HCT116 (cell line): Measurements from ENCODE around the gene MPZL2. TPM values are rescaled to one million over a fixed set of nuclear protein-coding genes. Genes with fewer than 3 reads are reported as not detected.

ENCODE experiments used
- ATAC-seq: fragments of 200-7000 bp; cut with Tn5 transposase; 2 replicates; pipeline ENCODE4 v1.9.1; 2020; ENCODE audit warnings: mild to moderate bottlenecking, moderate library complexity
- BruUV-seq: library from RNA; stranded (reverse); fragments of 400-500 nt; replicated peaks from 2 replicates; lab custom pipeline; 2021; lab: Mats Ljungman, UMichigan
- CTCF ChIA-PET: fragments of 300-600 bp; sonication (Branson Sonifier 250); formaldehyde crosslinking; loops from one replicate; lab custom pipeline; 2021; ENCODE audit warnings: antibody characterized with exemption; lab: Charles Lee
- POLR2A ChIA-PET: fragments of 300-600, 350-600 bp; sonication (Branson Sonifier 250); formaldehyde crosslinking; loops from one replicate; lab custom pipeline; 2021; ENCODE audit warnings: antibody characterized with exemption; lab: Charles Lee
- RAD21 ChIA-PET, 2 experiments: fragments of 300-600 bp; sonication (Branson Sonifier 250); formaldehyde crosslinking; loops; one replicate each; lab custom pipeline; 2023; ENCODE audit warnings: low total read pairs in 2 of 2; ENCODE audit not compliant: uncharacterized antibody in 2 of 2, unreplicated experiment in 2 of 2, low non-redundant PET in 1 of 2; lab: Charles Lee
- DNase-seq: peaks from one replicate; pipeline ENCODE4 v3.0.0-alpha.2; 2010; ENCODE audit warnings: low read depth, low spot score
- H2AFZ ChIP-seq: fragments of 200-600 bp; shearing (Covaris generic), sonication (generic); 2 replicates; pipeline ENCODE4 v1.6.1; 2017; ENCODE audit warnings: low read depth, mixed run types, mixed read lengths, antibody characterized with exemption, low read length; ENCODE audit not compliant: poor library complexity, severe bottlenecking
- H3K27ac ChIP-seq: 2 replicates; pipeline ENCODE4 v1.5.1; 2012; ENCODE audit warnings: low read depth, low read length
- H3K27me3 ChIP-seq: fragments of 200-600 bp; sonication (generic); 2 replicates; pipeline ENCODE4 v1.6.1; 2016; ENCODE audit warnings: mixed run types, low read length, mixed read lengths; ENCODE audit not compliant: insufficient read depth
- H3K36me3 ChIP-seq, 2 experiments: fragments of 200-500 bp in 1 of 2; fragments of 200-600 bp in 1 of 2; sonication (Bioruptor generic) in 1 of 2; sonication (generic) in 1 of 2; 2 replicates each; pipeline versions ENCODE4 v1.5.1 to v1.6.1; 2014 to 2016; ENCODE audit warnings: low read length in 2 of 2, inconsistent platforms in 1 of 2, mixed read lengths in 1 of 2, mixed run types in 1 of 2; ENCODE audit not compliant: insufficient read depth in 2 of 2, control insufficient read depth in 1 of 2
- H3K4me1 ChIP-seq, 2 experiments: fragments of 200-600 bp in 1 of 2; sonication (generic) in 1 of 2; 2 replicates each; pipeline versions ENCODE4 v1.5.1 to v1.6.1; 2012 to 2017; ENCODE audit warnings: low read length in 2 of 2, inconsistent platforms in 1 of 2, mild to moderate bottlenecking in 1 of 2, mixed read lengths in 1 of 2, mixed run types in 1 of 2, moderate library complexity in 1 of 2; ENCODE audit not compliant: insufficient read depth in 2 of 2, control insufficient read depth in 1 of 2
- H3K4me2 ChIP-seq: fragments of 200-600 bp; sonication (generic); 2 replicates; pipeline ENCODE4 v1.6.1; 2017; ENCODE audit warnings: mixed run types, low read length, mixed read lengths
- H3K4me3 ChIP-seq, 2 experiments: fragments of 200-600 bp in 1 of 2; sonication (generic) in 1 of 2; replicated peaks in 1 of 2; 2 replicates each; pipeline ENCODE4 v1.5.1; 2011 to 2016; ENCODE audit warnings: low read length in 2 of 2, control low read depth in 1 of 2, low read depth in 1 of 2, mild to moderate bottlenecking in 1 of 2, mixed read lengths in 1 of 2, mixed run types in 1 of 2
- H3K79me2 ChIP-seq: fragments of 200-600 bp; sonication (generic); 2 replicates; pipeline ENCODE4 v1.6.1; 2017; ENCODE audit warnings: mild to moderate bottlenecking, mixed run types, low read length, moderate library complexity, mixed read lengths; ENCODE audit not compliant: insufficient read depth
- H3K9ac ChIP-seq: fragments of 200-600 bp; sonication (generic); 2 replicates; pipeline ENCODE4 v1.6.1; 2016; ENCODE audit warnings: low read length, mixed read lengths
- H3K9me2 ChIP-seq: fragments of 200-600 bp; sonication (generic), shearing (Covaris generic); 2 replicates; pipeline ENCODE4 v1.6.1; 2017; ENCODE audit warnings: mixed run types, mild to moderate bottlenecking, moderate library complexity; ENCODE audit not compliant: insufficient read depth
- H3K9me3 ChIP-seq, 2 experiments: fragments of 200-500 bp in 1 of 2; fragments of 200-600 bp in 1 of 2; sonication (Bioruptor generic) in 1 of 2; sonication (generic) in 1 of 2; 2 replicates each; pipeline ENCODE4 v1.6.1; 2014 to 2017; ENCODE audit warnings: low read length in 2 of 2, mixed read lengths in 2 of 2, inconsistent platforms in 1 of 2, low read depth in 1 of 2, mild to moderate bottlenecking in 1 of 2, mixed run types in 1 of 2, moderate library complexity in 1 of 2; ENCODE audit not compliant: control insufficient read depth in 1 of 2, insufficient read depth in 1 of 2
- H4K20me1 ChIP-seq: fragments of 200-600 bp; sonication (generic), shearing (Covaris generic); 2 replicates; pipeline ENCODE4 v1.6.1; 2017; ENCODE audit warnings: mixed run types, mild to moderate bottlenecking, moderate library complexity; ENCODE audit not compliant: insufficient read depth
- CBX3 ChIP-seq: IDR thresholded peaks from 2 replicates; pipeline ENCODE4 v1.6.1; 2012; ENCODE audit warnings: low read depth
- CTCF ChIP-seq, 3 experiments: fragments of 200-600 bp in 1 of 3; sonication (generic) in 1 of 3; IDR thresholded peaks in 2 of 3; conservative IDR thresholded peaks in 1 of 3; 2 replicates each; pipeline ENCODE4 v1.5.1; 2012 to 2017; ENCODE audit warnings: low read depth in 2 of 3, low read length in 2 of 3, antibody characterized with exemption in 1 of 3, borderline replicate concordance in 1 of 3, control low read depth in 1 of 3, mild to moderate bottlenecking in 1 of 3, mixed read lengths in 1 of 3, mixed run types in 1 of 3, moderate library complexity in 1 of 3; ENCODE audit not compliant: insufficient read depth in 1 of 3
- ELF1 ChIP-seq: IDR thresholded peaks from 2 replicates; pipeline ENCODE4 v1.6.1; 2012; ENCODE audit warnings: low read depth, borderline replicate concordance
- EZH2phosphoT487 ChIP-seq: fragments of 200-600 bp; IDR thresholded peaks from 2 replicates; pipeline ENCODE4 v1.6.1; 2018; ENCODE audit warnings: antibody characterized with exemption, borderline replicate concordance
- FOSL1 ChIP-seq: IDR thresholded peaks from 2 replicates; pipeline ENCODE4 v1.6.1; 2012; ENCODE audit warnings: low read depth
- POLR2AphosphoS5 ChIP-seq: IDR thresholded peaks from 2 replicates; pipeline ENCODE4 v1.6.1; 2011; ENCODE audit warnings: mild to moderate bottlenecking, low read depth, low read length, moderate library complexity
- RAD21 ChIP-seq: IDR thresholded peaks from 2 replicates; pipeline ENCODE4 v1.6.1; 2012; ENCODE audit warnings: low read depth, mild to moderate bottlenecking
- SIN3A ChIP-seq: IDR thresholded peaks from 2 replicates; pipeline ENCODE4 v1.6.1; 2012; ENCODE audit warnings: low read depth
- SP1 ChIP-seq: IDR thresholded peaks from 2 replicates; pipeline ENCODE4 v1.6.1; 2012; ENCODE audit warnings: low read depth
- SRF ChIP-seq: IDR thresholded peaks from 2 replicates; pipeline ENCODE4 v1.6.1; 2012; ENCODE audit warnings: low read depth
- TCF7L2 ChIP-seq: IDR thresholded peaks from 2 replicates; pipeline ENCODE4 v1.7.0; 2011; ENCODE audit warnings: borderline replicate concordance, inconsistent platforms; ENCODE audit not compliant: insufficient read depth, insufficient read length; ENCODE audit errors: extremely low read depth
- YY1 ChIP-seq: IDR thresholded peaks from 2 replicates; pipeline ENCODE4 v1.6.1; 2011; ENCODE audit warnings: low read length, low read depth, moderate library complexity, mild to moderate bottlenecking; ENCODE audit not compliant: insufficient replicate concordance; ENCODE audit errors: extremely low read depth
- ZFX ChIP-seq: fragments of 450-650 bp; IDR thresholded peaks from 2 replicates; pipeline ENCODE4 v1.6.1; 2017
- ZNF274 ChIP-seq: fragments of 200-500 bp; sonication (Bioruptor generic); IDR thresholded peaks from 2 replicates; pipeline ENCODE4 v1.6.1; 2014; ENCODE audit warnings: mild to moderate bottlenecking, low read depth, low read length, inconsistent platforms
- intact Hi-C: fragments of 100-400 bp; cut with micrococcal nuclease; formaldehyde crosslinking; loops from 2 replicates; pipeline ENCODE4 v1.10.0; 2022
- total RNA-seq: library from RNA; stranded (reverse); gene quantifications from one replicate; pipeline ENCODE4 v1.2.1, GENCODE V29; 2021; ENCODE audit not compliant: unreplicated experiment
- TF ChIP-seq, protein P1 (sequence below): IDR thresholded peaks from 2 replicates; pipeline ENCODE4 v1.6.1; 2011; ENCODE audit warnings: mild to moderate bottlenecking, low read length, moderate library complexity; ENCODE audit not compliant: insufficient replicate concordance; ENCODE audit errors: extremely low read depth
- TF ChIP-seq, protein P2 (sequence below): IDR thresholded peaks from 2 replicates; pipeline ENCODE4 v1.6.1; 2012

MPZL2 gene
- total RNA-seq, 1 experiment from 2014 or later, result 16.8 TPM

GRCh38 chr11:118301600-118302195, 37.6 kb upstream of the MPZL2 start (continued):
- TF ChIP-seq, protein P1, sequence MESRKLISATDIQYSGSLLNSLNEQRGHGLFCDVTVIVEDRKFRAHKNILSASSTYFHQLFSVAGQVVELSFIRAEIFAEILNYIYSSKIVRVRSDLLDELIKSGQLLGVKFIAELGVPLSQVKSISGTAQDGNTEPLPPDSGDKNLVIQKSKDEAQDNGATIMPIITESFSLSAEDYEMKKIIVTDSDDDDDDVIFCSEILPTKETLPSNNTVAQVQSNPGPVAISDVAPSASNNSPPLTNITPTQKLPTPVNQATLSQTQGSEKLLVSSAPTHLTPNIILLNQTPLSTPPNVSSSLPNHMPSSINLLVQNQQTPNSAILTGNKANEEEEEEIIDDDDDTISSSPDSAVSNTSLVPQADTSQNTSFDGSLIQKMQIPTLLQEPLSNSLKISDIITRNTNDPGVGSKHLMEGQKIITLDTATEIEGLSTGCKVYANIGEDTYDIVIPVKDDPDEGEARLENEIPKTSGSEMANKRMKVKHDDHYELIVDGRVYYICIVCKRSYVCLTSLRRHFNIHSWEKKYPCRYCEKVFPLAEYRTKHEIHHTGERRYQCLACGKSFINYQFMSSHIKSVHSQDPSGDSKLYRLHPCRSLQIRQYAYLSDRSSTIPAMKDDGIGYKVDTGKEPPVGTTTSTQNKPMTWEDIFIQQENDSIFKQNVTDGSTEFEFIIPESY, result no peak
- TF ChIP-seq RAD21, result no peak

DNA sequence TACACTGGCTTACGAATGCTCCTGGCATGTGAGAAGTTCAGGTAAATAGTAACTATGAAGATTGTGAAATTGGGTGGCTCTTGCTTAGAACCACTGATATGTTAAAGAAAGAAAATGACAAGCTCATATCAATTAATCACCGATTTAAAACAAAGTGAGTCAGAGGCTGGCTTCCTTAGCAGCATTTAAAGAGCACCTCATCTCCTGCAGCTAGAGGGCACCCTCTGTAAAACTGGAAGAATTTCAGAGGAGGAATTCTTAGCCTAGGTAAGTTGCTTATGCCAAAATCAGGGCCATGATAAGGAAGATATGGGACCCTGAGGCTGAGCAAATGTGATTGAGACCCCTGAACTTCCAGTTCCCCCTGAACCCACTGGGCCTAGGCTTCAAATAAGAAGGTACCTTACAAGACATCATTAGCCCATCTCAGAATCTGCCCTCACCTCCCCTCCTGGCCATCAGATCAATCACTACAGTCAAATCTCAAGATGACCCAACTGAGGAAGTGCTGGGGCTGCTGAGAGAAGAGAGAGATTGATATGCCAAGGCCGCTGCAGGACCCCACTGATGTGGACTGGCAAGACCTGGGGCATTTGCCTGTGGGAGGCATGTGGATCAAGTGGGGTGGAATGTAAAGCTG, 31.8 kb upstream of the MPZL2 start:
- Histone ChIP-seq H3K4me2 (no peak overlapping the region), H3K27me3 (no peaks in the 10 kb centered on the region), H3K9me3 (no peaks in the 10 kb centered on the region), H3K4me1 (peaks cover 0 to 10% of the 10 kb centered on the region in 2 experiments; a peak in 2 of 4 replicates), H3K79me2 (no peaks in the 10 kb centered on the region), H3K9me2 (no peaks in the 10 kb centered on the region), H4K20me1 (no peaks in the 10 kb centered on the region), H3K36me3 (no peaks in the 10 kb centered on the region), H2AFZ (peak overlapping the region; percentile 81), H3K9ac (no peak overlapping the region), H3K27ac (no peak overlapping the region), H3K4me3 (no peak overlapping the region)
- no TSS peak for BruUV-seq
- ATAC-seq (peak; percentile 78), DNase-seq (peak; percentile 43)
- intact Hi-C loops, result loop anchor here (1.0 to 2.0 kb wide), 2 partner anchors 57 to 192 kb away; no protein-coding TSS in a partner anchor
- ChIA-PET CTCF (interaction anchor here (0.6 to 2.0 kb wide), 22 partner anchors 9 to 583 kb away, joined by 3 to 17 read pairs (median 4); partner anchors contain the start of genes CD3E and KMT2A), RAD21 (interaction anchor here (0.9 to 1.2 kb wide), 2 partner anchors 97 kb away, joined by 3 to 4 read pairs; no protein-coding TSS in a partner anchor), POLR2A (interaction anchor here (1.0 kb wide), 1 partner anchor 63 kb away, joined by 3 read pairs; the partner anchor contains the start of gene UBE4A)
- TF ChIP-seq TCF7L2, result no peak
- TF ChIP-seq SRF, result no peak
- TF ChIP-seq SP1, result no peak
- TF ChIP-seq CBX3, result no peak
- TF ChIP-seq EZH2phosphoT487, result no peak
- TF ChIP-seq ZNF274, result no peak
- peak; percentile 70 for TF ChIP-seq RAD21
- TF ChIP-seq ELF1, result no peak
- TF ChIP-seq ZFX, result no peak
- peak; percentile 11 for TF ChIP-seq YY1
- TF ChIP-seq FOSL1, result no peak
- TF ChIP-seq POLR2AphosphoS5, result no peak
- no peak for TF ChIP-seq SIN3A
- TF ChIP-seq, protein P2, sequence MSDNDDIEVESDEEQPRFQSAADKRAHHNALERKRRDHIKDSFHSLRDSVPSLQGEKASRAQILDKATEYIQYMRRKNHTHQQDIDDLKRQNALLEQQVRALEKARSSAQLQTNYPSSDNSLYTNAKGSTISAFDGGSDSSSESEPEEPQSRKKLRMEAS, result no peak
- peak; percentile 72 to 79 (median 73) for TF ChIP-seq CTCF (IDR thresholded peaks at IDR 0.05 in 2 of 3, conservative IDR thresholded peaks at IDR 0.05 in 1 of 3; ENCODE audit: borderline replicate concordance in 1 of 3, insufficient read depth in 1 of 3, low read depth in 2 of 3, low read length in 2 of 3)
